OCI-LY7 (cell line): ENCODE results near the gene FANCC. TPM values are rescaled to one million over a fixed set of nuclear protein-coding genes. Genes with fewer than 3 reads are reported as not detected.

Experiments used
- BruUV-seq: library from RNA; stranded (reverse); fragments of 400-500 nt; replicated peaks from 2 replicates; lab custom pipeline; 2021; lab: Mats Ljungman, UMichigan
- CTCF ChIA-PET: fragments of 300-600 bp; sonication (Branson Sonifier 250); formaldehyde crosslinking; loops from one replicate; lab custom pipeline; 2022; ENCODE audit warnings: antibody characterized with exemption; ENCODE audit not compliant: unreplicated experiment; lab: Charles Lee
- POLR2A ChIA-PET: fragments of 300-600 bp; sonication (Branson Sonifier 250); formaldehyde crosslinking; loops from one replicate; lab custom pipeline; 2022; ENCODE audit warnings: antibody characterized with exemption; lab: Charles Lee
- DNase-seq: peaks from one replicate; pipeline ENCODE4 v3.0.0-alpha.2; 2015; ENCODE audit warnings: low spot score
- H2AFZ ChIP-seq: fragments of 200-600 bp; sonication (generic), shearing (Covaris generic); 2 replicates; pipeline ENCODE4 v1.6.1; 2014; ENCODE audit warnings: mild to moderate bottlenecking, antibody characterized with exemption, low read length, moderate library complexity
- H3K27ac ChIP-seq: fragments of 200-600 bp; sonication (generic); 2 replicates; pipeline ENCODE4 v1.5.1; 2014; ENCODE audit warnings: mixed run types, low read depth, mild to moderate bottlenecking, moderate library complexity, low read length, inconsistent platforms; ENCODE audit not compliant: poor library complexity, severe bottlenecking
- H3K36me3 ChIP-seq: fragments of 200-600 bp; sonication (generic); 2 replicates; pipeline ENCODE4 v1.6.1; 2014; ENCODE audit warnings: mild to moderate bottlenecking, antibody characterized with exemption, low read length, moderate library complexity, mixed read lengths; ENCODE audit not compliant: insufficient read depth
- H3K4me1 ChIP-seq: fragments of 200-600 bp; sonication (generic); 2 replicates; pipeline ENCODE4 v1.5.1; 2014; ENCODE audit warnings: mild to moderate bottlenecking, low read length; ENCODE audit not compliant: insufficient read depth, poor library complexity, severe bottlenecking
- H3K4me2 ChIP-seq: fragments of 200-600 bp; sonication (generic); 2 replicates; pipeline ENCODE4 v1.6.1; 2014; ENCODE audit warnings: mild to moderate bottlenecking, low read length
- H3K4me3 ChIP-seq: fragments of 200-600 bp; sonication (generic); 2 replicates; pipeline ENCODE4 v1.5.1; 2014; ENCODE audit warnings: mild to moderate bottlenecking, low read depth, low read length; ENCODE audit not compliant: poor library complexity, severe bottlenecking
- H3K79me2 ChIP-seq: fragments of 200-600 bp; sonication (generic); 2 replicates; pipeline ENCODE4 v1.6.1; 2016; ENCODE audit warnings: low read depth, mild to moderate bottlenecking, low read length, moderate library complexity, mixed read lengths; ENCODE audit not compliant: insufficient read depth
- H3K9me2 ChIP-seq: fragments of 200-600 bp; sonication (generic); 2 replicates; pipeline ENCODE4 v1.6.1; 2016; ENCODE audit warnings: mild to moderate bottlenecking, low read length, mixed read lengths; ENCODE audit not compliant: insufficient read depth
- H3K9me3 ChIP-seq: fragments of 200-600 bp; sonication (generic); 2 replicates; pipeline ENCODE4 v1.6.1; 2014; ENCODE audit warnings: mild to moderate bottlenecking, mixed run types, low read length, mixed read lengths
- H4K20me1 ChIP-seq: fragments of 200-600 bp; sonication (generic); 2 replicates; pipeline ENCODE4 v1.6.1; 2014; ENCODE audit warnings: mild to moderate bottlenecking, antibody characterized with exemption, low read length, moderate library complexity, mixed read lengths; ENCODE audit not compliant: insufficient read depth
- EZH2phosphoT487 ChIP-seq: fragments of 200-600 bp; sonication (generic); IDR thresholded peaks from 2 replicates; pipeline ENCODE4 v1.6.1; 2018; ENCODE audit warnings: low read depth, borderline replicate concordance, mild to moderate bottlenecking, mixed run types, antibody characterized with exemption, low read length, moderate library complexity, mixed read lengths
- intact Hi-C: fragments of 100-400 bp; cut with micrococcal nuclease; formaldehyde crosslinking; loops from one replicate; pipeline ENCODE4 v1.10.0; 2022; ENCODE audit not compliant: unreplicated experiment
- total RNA-seq, 2 experiments: library from RNA; depleted of rRNA in 1 of 2; stranded (reverse); fragments of >200 nt in 1 of 2; shearing (Covaris generic) in 1 of 2; gene quantifications; 2 replicates each; pipeline ENCODE4 v1.2.3, GENCODE V29; 2014 to 2022
- TF ChIP-seq, protein P1 (sequence below): fragments of 200-600 bp; sonication (generic); conservative IDR thresholded peaks from 2 replicates; pipeline ENCODE4 v1.5.1; 2014; ENCODE audit warnings: mild to moderate bottlenecking, antibody characterized with exemption, low read length, moderate library complexity, mixed read lengths

Gene FANCC
- total RNA-seq, 2 experiments from 2014 or later: 13.9 to 28.7 TPM

DNA sequence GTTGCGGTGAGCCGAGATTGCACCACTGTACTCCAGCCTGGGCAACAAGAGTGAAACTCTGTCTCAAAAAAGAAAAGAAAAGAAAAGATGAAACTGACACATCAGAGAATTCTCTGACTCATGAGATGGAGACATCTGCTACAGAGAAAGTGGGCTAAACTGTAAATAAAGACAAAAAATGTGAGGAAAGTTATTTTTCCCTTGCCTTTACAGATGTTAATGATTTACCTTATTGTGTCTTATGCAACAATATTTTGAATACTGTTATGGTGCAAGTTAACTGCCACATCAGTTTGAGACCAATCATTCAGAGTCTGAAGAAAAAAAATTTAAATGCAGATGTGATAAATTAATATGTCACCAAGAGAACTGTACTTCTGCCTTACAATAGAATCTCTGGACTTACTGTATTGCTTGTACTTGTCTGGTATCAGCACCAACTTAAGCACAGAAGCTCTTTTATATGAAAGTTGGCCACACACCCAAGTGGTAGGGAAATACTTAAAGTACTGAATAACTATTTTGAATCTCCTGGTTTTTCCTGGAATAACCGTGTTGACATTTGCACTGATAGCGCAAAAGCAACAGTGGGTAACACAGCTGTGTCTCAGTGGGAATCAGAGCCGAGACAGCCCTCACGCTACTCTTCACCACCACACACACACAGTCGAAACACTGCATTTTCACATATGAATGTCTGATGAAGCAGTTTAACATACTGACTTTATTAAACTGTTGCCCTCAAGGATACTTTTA, 169.9 kb downstream of the FANCC start:
- ChIA-PET CTCF (no interaction called here), POLR2A (no interaction called here)
- H3K4me1 ChIP-seq: no peaks in the 10 kb centered on the region
- intact Hi-C loops: no loop called here
- no peaks in the 10 kb centered on the region for H3K36me3 ChIP-seq
- H2AFZ ChIP-seq: no peak overlapping the region
- no peak overlapping the region for H3K27ac ChIP-seq
- H3K79me2 ChIP-seq: no peaks in the 10 kb centered on the region
- no peak for DNase-seq
- TF ChIP-seq, protein P1, sequence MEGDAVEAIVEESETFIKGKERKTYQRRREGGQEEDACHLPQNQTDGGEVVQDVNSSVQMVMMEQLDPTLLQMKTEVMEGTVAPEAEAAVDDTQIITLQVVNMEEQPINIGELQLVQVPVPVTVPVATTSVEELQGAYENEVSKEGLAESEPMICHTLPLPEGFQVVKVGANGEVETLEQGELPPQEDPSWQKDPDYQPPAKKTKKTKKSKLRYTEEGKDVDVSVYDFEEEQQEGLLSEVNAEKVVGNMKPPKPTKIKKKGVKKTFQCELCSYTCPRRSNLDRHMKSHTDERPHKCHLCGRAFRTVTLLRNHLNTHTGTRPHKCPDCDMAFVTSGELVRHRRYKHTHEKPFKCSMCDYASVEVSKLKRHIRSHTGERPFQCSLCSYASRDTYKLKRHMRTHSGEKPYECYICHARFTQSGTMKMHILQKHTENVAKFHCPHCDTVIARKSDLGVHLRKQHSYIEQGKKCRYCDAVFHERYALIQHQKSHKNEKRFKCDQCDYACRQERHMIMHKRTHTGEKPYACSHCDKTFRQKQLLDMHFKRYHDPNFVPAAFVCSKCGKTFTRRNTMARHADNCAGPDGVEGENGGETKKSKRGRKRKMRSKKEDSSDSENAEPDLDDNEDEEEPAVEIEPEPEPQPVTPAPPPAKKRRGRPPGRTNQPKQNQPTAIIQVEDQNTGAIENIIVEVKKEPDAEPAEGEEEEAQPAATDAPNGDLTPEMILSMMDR: no peak
- no peak for TF ChIP-seq EZH2phosphoT487
- H3K4me3 ChIP-seq: no peak overlapping the region
- no peaks in the 10 kb centered on the region for H3K9me2 ChIP-seq
- H3K4me2 ChIP-seq: no peak overlapping the region
- H4K20me1 ChIP-seq: no peaks in the 10 kb centered on the region
- H3K9me3 ChIP-seq: no peaks in the 10 kb centered on the region
- no TSS peak for BruUV-seq

DNA sequence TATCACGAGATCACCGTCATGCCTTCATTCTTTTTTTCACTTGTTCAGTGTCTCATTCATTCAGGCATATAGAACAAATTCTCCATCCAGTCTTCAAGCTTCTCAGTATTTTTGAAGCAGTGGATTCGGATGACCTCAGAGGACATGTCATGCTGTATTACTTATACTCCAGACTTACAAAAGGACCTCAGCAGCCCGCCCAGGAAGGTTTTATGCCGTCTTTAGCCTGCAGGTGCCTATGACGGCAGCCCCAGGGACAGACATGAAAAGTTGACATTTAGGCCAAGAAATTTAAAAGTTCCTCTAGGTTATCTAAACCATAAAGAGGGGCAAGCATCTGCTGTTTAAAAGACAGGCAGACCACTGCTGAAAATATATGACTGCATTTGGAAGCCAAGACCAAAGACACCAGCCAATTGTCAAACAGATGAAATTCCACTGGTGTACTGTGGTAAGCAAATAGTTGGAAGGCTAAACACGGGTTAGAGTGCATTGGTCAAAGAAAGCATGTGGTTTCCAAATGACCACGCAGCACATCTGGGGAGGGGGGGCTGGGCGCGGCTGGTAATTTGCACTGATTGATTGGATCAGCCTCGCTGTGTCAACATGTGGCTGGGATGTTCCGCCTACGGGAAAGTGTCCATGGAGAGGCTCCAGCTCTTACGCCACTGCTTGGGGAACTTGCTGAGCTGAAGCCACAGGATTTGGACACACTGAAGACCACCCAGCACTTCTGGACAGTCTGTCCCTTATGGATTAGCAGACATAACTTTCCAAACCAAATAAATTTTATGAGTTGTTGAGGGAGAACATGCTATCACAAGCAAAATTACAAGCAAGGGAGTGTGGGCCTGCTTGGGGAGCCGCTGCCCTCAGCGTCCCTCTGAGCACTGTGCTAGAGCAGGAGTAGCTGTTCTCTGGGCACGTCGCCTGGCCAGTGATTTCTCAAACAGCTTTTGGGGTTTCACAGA, 173.6 kb downstream of the FANCC start:
- Histone ChIP-seq H3K36me3 (no peaks in the 10 kb centered on the region), H3K79me2 (no peaks in the 10 kb centered on the region), H4K20me1 (no peaks in the 10 kb centered on the region), H3K9me3 (no peaks in the 10 kb centered on the region), H3K4me2 (no peak overlapping the region), H3K4me1 (no peaks in the 10 kb centered on the region), H3K9me2 (no peaks in the 10 kb centered on the region), H3K4me3 (no peak overlapping the region), H2AFZ (no peak overlapping the region), H3K27ac (no peak overlapping the region)
- BruUV-seq: no TSS peak
- TF ChIP-seq, protein P1: no peak
- TF ChIP-seq EZH2phosphoT487: no peak
- ChIA-PET POLR2A (interaction anchor here (0.7 kb wide), 1 partner anchor 450 kb away, joined by 4 read pairs; no protein-coding TSS in a partner anchor), CTCF (interaction anchor here (0.9 kb wide), 1 partner anchor 12 kb away, joined by 3 read pairs; no protein-coding TSS in a partner anchor)
- intact Hi-C loops: no loop called here
- no peak for DNase-seq
